ENCODE measurements around the gene ATP11A. TPM values are rescaled to one million over a fixed set of nuclear protein-coding genes. Genes with fewer than 3 reads are reported as not detected.
A peak's percentile ranks its signal among the peaks of the same experiment; 100 is the strongest.

ATP11A gene
- total RNA-seq, 1 experiment from 2014 or later: 232 TPM

DNA sequence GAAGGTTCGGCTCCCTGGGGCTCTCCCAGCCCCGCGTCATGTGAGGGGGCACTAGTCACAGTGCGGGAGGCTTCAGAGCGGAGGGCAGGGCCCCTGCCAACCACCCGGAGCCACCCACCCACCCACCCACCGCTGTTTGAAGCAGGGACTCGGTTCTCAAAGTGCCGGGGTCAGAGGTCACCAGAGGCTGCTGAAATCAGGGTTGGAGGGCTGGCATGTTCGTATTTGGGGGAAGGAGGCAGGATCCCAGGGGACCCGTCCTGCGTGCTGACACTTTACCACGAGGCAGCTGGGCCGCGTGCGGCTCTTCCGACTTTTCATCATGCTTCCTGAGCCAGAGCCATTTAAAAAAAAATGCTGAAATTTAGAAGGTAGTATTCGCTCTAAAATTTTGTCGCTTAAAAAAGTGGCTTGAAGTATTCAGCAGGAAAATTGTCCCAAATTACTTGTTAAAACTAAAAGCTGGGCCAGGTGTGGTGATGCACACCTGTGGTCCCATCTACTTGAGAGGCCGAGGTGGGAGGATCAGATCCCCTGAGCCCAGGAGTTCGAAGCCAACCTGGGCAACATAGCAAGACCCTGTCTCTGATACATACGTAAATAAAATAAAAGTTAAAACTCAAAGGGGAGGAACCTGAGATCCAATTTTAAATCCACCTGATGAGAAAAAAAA lies 21.2 kb downstream of the ATP11A start:
- Mint-ChIP-seq H3K27ac (ENCODE audit: unreplicated experiment) (peak overlapping the region; percentile 89), H3K4me1 (ENCODE audit: low read depth, unreplicated experiment) (peaks cover 51% of the 10 kb centered on the region), H3K9me3 (ENCODE audit: unreplicated experiment) (no peaks in the 10 kb centered on the region), H3K36me3 (ENCODE audit: insufficient read depth, unreplicated experiment) (peaks cover 56% of the 10 kb centered on the region), H3K4me3 (ENCODE audit: unreplicated experiment) (peak overlapping the region; percentile 73), H3K27me3 (ENCODE audit: insufficient read depth, unreplicated experiment) (no peaks in the 10 kb centered on the region)
- peaks cover 66% of the 10 kb centered on the region for H3K4me1 ChIP-seq
- H3K36me3 ChIP-seq (ENCODE audit: control insufficient read depth, insufficient read depth, low read length): no peaks in the 10 kb centered on the region; the same call in 1 of the 2 replicates
- H3K4me3 ChIP-seq (ENCODE audit: low read depth, low read length): peak overlapping the region; percentile 23; the same call in 1 of the 2 replicates
- peak in 1 of 2 experiments; percentile 29 for DNase-seq
- ChIA-PET CTCF (interaction anchor here (1.3 kb wide), 1 partner anchor 8 kb away, joined by 3 read pairs; no protein-coding TSS in a partner anchor), POLR2A (interaction anchor here (0.7 kb wide), 1 partner anchor 57 kb away, joined by 3 read pairs; no protein-coding TSS in a partner anchor)
- intact Hi-C loops (cut with micrococcal nuclease; ENCODE audit: unreplicated experiment): loop anchor here (1.0 to 10.0 kb wide), 3 partner anchors 11 to 164 kb away; no protein-coding TSS in a partner anchor
- no peaks in the 10 kb centered on the region for H3K9me3 ChIP-seq
- BruUV-seq (replicated peaks): TSS peak; percentile 97
- H3K27me3 ChIP-seq (replicated peaks; ENCODE audit: control insufficient read depth, insufficient read depth, low read length): no peaks in the 10 kb centered on the region
- TF ChIP-seq, protein P1, sequence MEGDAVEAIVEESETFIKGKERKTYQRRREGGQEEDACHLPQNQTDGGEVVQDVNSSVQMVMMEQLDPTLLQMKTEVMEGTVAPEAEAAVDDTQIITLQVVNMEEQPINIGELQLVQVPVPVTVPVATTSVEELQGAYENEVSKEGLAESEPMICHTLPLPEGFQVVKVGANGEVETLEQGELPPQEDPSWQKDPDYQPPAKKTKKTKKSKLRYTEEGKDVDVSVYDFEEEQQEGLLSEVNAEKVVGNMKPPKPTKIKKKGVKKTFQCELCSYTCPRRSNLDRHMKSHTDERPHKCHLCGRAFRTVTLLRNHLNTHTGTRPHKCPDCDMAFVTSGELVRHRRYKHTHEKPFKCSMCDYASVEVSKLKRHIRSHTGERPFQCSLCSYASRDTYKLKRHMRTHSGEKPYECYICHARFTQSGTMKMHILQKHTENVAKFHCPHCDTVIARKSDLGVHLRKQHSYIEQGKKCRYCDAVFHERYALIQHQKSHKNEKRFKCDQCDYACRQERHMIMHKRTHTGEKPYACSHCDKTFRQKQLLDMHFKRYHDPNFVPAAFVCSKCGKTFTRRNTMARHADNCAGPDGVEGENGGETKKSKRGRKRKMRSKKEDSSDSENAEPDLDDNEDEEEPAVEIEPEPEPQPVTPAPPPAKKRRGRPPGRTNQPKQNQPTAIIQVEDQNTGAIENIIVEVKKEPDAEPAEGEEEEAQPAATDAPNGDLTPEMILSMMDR (IDR thresholded peaks at IDR 0.05; ENCODE audit: insufficient read depth in 1 of 2, low read depth in 1 of 2, low read length in 1 of 2, severe bottlenecking in 1 of 2, unreplicated experiment in 1 of 2): no peak

- Mint-ChIP-seq H3K4me3 (ENCODE audit: unreplicated experiment) (peak overlapping the region; percentile 73), H3K27ac (ENCODE audit: unreplicated experiment) (peak overlapping the region; percentile 89), H3K9me3 (ENCODE audit: unreplicated experiment) (no peaks in the 10 kb centered on the region), H3K4me1 (ENCODE audit: low read depth, unreplicated experiment) (peaks cover 57% of the 10 kb centered on the region), H3K36me3 (ENCODE audit: insufficient read depth, unreplicated experiment) (peaks cover 64% of the 10 kb centered on the region), H3K27me3 (ENCODE audit: insufficient read depth, unreplicated experiment) (no peaks in the 10 kb centered on the region)
- Histone ChIP-seq H3K4me1 (peaks cover 70% of the 10 kb centered on the region), H3K36me3 (ENCODE audit: control insufficient read depth, insufficient read depth, low read length) (no peaks in the 10 kb centered on the region; the same call in 1 of the 2 replicates), H3K4me3 (ENCODE audit: low read depth, low read length) (peak overlapping the region; percentile 23), H3K9me3 (no peaks in the 10 kb centered on the region), H3K27me3 (replicated peaks; ENCODE audit: control insufficient read depth, insufficient read depth, low read length) (no peaks in the 10 kb centered on the region)
- BruUV-seq (replicated peaks): no TSS peak
- intact Hi-C loops (cut with micrococcal nuclease; ENCODE audit: unreplicated experiment): loop anchor here (1.0 to 10.0 kb wide), 3 partner anchors 11 to 163 kb away; no protein-coding TSS in a partner anchor
- POLR2A ChIA-PET: no interaction called here
- TF ChIP-seq, protein P1 (IDR thresholded peaks at IDR 0.05; ENCODE audit: insufficient read depth in 1 of 2, low read depth in 1 of 2, low read length in 1 of 2, severe bottlenecking in 1 of 2, unreplicated experiment in 1 of 2): peak; percentile 36 to 69
- CTCF ChIA-PET: no interaction called here
- DNase-seq: peak; percentile 88 to 94
These were observed 21.9 kb downstream of the ATP11A start for GRCh38 chr13:112711528-112712265.

- no peak for DNase-seq
- intact Hi-C loops (cut with micrococcal nuclease; ENCODE audit: unreplicated experiment): loop anchor here (10.0 kb wide), 1 partner anchor 162 kb away; no protein-coding TSS in a partner anchor
- TF ChIP-seq, protein P1 (IDR thresholded peaks at IDR 0.05; ENCODE audit: insufficient read depth in 1 of 2, low read depth in 1 of 2, low read length in 1 of 2, severe bottlenecking in 1 of 2, unreplicated experiment in 1 of 2): no peak
- Histone ChIP-seq H3K36me3 (ENCODE audit: control insufficient read depth, insufficient read depth, low read length) (no peaks in the 10 kb centered on the region; the same call in 1 of the 2 replicates), H3K9me3 (no peaks in the 10 kb centered on the region), H3K4me1 (peaks cover 76% of the 10 kb centered on the region), H3K27me3 (replicated peaks; ENCODE audit: control insufficient read depth, insufficient read depth, low read length) (no peaks in the 10 kb centered on the region), H3K4me3 (ENCODE audit: low read depth, low read length) (no peak overlapping the region; the same call in 1 of the 2 replicates)
- CTCF ChIA-PET: no interaction called here
- H3K4me1 Mint-ChIP-seq (ENCODE audit: low read depth, unreplicated experiment): peaks cover 65% of the 10 kb centered on the region
- H3K9me3 Mint-ChIP-seq (ENCODE audit: unreplicated experiment): no peaks in the 10 kb centered on the region
- H3K27ac Mint-ChIP-seq (ENCODE audit: unreplicated experiment): peak overlapping the region; percentile 89
- H3K36me3 Mint-ChIP-seq (ENCODE audit: insufficient read depth, unreplicated experiment): peaks cover 65% of the 10 kb centered on the region
- peak overlapping the region; percentile 73 for H3K4me3 Mint-ChIP-seq (ENCODE audit: unreplicated experiment)
- POLR2A ChIA-PET: no interaction called here
- no TSS peak for BruUV-seq (replicated peaks)
- no peaks in the 10 kb centered on the region for H3K27me3 Mint-ChIP-seq (ENCODE audit: insufficient read depth, unreplicated experiment)
These were observed 22.8 kb downstream of the ATP11A start for GRCh38 chr13:112712451-112713207.

All from Caco-2 (cell line).